Stimulated activated CD4-positive, alpha-beta T cell treated with anti-CD3 and anti-CD28 coated beads, Interleukin-15, amount 100 ng/mL, for 24 hours (primary cell): Measurements from ENCODE around the gene TTC13.

Experiments used
- DNase-seq: peaks from one replicate; pipeline ENCODE4 v3.0.0-alpha.2; 2020

The TTC13 gene

GRCh38 chr1:230867101-230867902, 111.4 kb downstream of the TTC13 start:
- DNase-seq, result no peak

- no peak for DNase-seq
Measured at GRCh38 chr1:230866171-230867070, 112.2 kb downstream of the TTC13 start.

- no peak for DNase-seq
Measured at GRCh38 chr1:230865062-230865817, 113.4 kb downstream of the TTC13 start.

GRCh38 chr1:230864441-230864840, 114.2 kb downstream of the TTC13 start:
- DNase-seq, result no peak

GRCh38 chr1:230863449-230863848, 115.2 kb downstream of the TTC13 start:
- no peak for DNase-seq

GRCh38 chr1:230861970-230862595, 116.6 kb downstream of the TTC13 start:
- DNase-seq, result no peak

- no peak for DNase-seq
Measured at GRCh38 chr1:230861489-230861888, 117.2 kb downstream of the TTC13 start.

- no peak for DNase-seq
Measured at GRCh38 chr1:230860617-230861384, 117.9 kb downstream of the TTC13 start.

- DNase-seq, result no peak
Measured at GRCh38 chr1:230858918-230859729, 119.5 kb downstream of the TTC13 start.

- DNase-seq, result no peak
Measured at GRCh38 chr1:230858236-230858820, 120.3 kb downstream of the TTC13 start.

GRCh38 chr1:230857822-230858221, 120.8 kb downstream of the TTC13 start:
- no peak for DNase-seq

GRCh38 chr1:230857077-230857476, 121.6 kb downstream of the TTC13 start:
- DNase-seq, result no peak
